ENCODE measurements around the gene BCL11A.

Gene BCL11A

GRCh38 chr2:60466161-60466702 is 87.2 kb downstream of the BCL11A start:
- H3K4me3 ChIP-seq (ENCODE audit: low read depth, low read length), result no peak overlapping the region
- TF ChIP-seq, protein P1, sequence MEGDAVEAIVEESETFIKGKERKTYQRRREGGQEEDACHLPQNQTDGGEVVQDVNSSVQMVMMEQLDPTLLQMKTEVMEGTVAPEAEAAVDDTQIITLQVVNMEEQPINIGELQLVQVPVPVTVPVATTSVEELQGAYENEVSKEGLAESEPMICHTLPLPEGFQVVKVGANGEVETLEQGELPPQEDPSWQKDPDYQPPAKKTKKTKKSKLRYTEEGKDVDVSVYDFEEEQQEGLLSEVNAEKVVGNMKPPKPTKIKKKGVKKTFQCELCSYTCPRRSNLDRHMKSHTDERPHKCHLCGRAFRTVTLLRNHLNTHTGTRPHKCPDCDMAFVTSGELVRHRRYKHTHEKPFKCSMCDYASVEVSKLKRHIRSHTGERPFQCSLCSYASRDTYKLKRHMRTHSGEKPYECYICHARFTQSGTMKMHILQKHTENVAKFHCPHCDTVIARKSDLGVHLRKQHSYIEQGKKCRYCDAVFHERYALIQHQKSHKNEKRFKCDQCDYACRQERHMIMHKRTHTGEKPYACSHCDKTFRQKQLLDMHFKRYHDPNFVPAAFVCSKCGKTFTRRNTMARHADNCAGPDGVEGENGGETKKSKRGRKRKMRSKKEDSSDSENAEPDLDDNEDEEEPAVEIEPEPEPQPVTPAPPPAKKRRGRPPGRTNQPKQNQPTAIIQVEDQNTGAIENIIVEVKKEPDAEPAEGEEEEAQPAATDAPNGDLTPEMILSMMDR (conservative IDR thresholded peaks at IDR 0.05; ENCODE audit: low read depth, low read length), result no peak
- DNase-seq (ENCODE audit: low read depth), result no peak

DNA sequence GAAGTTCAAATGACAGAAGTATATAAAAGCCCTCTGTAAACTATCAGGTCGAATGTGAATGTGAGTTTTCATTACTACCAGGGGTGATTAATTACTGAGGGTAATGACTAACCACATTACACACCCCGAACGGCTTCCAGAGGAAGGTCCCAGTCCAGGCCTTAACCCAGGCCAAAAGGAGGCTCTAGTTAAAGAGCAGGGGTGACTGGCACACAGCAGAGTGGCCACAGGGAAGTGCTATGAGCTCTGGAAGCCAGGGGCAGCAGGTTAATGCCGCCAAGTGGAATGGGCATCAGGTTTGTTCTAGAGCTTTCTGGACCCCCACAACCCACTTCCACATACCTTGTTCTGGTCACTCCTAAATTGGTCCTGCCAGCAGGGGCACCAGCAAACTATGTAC is 87.7 kb downstream of the BCL11A start:
- DNase-seq (ENCODE audit: low read depth), result no peak
- H3K4me3 ChIP-seq (ENCODE audit: low read depth, low read length), result no peak overlapping the region
- TF ChIP-seq, protein P1 (conservative IDR thresholded peaks at IDR 0.05; ENCODE audit: low read depth, low read length), result no peak

DNA sequence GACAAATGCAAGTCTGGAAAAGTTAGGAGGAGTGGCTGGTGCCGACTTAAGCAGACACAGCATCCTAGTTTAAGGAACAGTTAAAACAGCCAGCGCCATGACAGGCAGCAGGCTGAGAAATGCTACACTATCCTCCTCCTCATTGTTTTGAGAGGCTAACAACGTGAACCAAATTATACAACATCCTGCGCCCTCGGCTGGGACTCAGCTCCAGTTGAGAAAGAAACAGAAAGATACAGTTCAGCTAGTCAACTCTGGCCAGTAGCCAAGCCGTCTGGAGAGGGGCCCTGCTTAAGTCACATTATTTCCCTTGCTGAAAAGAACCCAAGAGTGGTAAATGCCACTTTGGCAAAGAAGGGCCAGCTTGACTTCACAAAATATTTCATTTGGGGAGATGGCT is 90.2 kb downstream of the BCL11A start:
- DNase-seq (ENCODE audit: low read depth), result peak; percentile 86
- peak overlapping the region; percentile 20 for H3K4me3 ChIP-seq (ENCODE audit: low read depth, low read length)
- TF ChIP-seq, protein P1 (conservative IDR thresholded peaks at IDR 0.05; ENCODE audit: low read depth, low read length), result no peak

DNA sequence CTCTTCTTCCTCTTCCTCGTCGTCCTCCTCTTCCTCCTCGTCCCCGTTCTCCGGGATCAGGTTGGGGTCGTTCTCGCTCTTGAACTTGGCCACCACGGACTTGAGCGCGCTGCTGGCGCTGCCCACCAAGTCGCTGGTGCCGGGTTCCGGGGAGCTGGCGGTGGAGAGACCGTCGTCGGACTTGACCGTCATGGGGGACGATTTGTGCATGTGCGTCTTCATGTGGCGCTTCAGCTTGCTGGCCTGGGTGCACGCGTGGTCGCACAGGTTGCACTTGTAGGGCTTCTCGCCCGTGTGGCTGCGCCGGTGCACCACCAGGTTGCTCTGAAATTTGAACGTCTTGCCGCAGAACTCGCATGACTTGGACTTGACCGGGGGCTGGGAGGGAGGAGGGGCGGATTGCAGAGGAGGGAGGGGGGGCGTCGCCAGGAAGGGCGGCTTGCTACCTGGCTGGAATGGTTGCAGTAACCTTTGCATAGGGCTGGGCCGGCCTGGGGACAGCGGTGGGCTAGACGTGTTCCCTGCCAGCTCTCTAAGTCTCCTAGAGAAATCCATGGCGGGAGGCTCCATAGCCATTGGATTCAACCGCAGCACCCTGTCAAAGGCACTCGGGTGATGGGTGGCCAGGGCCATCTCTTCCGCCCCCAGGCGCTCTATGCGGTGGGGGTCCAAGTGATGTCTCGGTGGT is 91.9 kb downstream of the BCL11A start:
- no peak for DNase-seq (ENCODE audit: low read depth)
- H3K4me3 ChIP-seq (ENCODE audit: low read depth, low read length), result no peak overlapping the region
- TF ChIP-seq, protein P1 (conservative IDR thresholded peaks at IDR 0.05; ENCODE audit: low read depth, low read length), result no peak

DNA sequence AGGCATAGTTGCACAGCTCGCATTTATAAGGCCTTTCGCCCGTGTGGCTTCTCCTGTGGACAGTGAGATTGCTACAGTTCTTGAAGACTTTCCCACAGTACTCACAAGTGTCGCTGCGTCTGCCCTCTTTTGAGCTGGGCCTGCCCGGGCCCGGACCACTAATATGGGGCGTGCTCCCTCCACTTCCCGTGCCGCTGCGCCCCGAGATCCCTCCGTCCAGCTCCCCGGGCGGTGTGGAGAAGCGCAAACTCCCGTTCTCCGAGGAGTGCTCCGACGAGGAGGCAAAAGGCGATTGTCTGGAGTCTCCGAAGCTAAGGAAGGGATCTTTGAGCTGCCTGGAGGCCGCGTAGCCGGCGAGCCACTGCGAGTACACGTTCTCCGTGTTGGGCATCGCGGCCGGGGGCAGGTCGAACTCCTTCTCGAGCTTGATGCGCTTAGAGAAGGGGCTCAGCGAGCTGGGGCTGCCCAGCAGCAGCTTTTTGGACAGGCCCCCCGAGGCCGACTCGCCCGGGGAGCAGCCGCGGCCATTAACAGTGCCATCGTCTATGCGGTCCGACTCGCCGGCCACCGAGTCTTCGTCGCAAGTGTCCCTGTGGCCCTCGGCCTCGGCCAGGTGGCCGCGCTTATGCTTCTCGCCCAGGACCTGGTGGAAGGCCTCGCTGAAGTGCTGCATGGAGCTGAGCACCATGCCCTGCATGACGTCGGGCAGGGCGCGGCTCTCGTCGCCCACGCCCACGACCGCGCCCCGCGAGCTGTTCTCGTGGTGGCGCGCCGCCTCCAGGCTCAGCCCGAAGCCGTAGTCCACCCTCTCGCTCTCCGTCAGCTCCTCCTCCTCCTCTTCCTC is 92.7 kb downstream of the BCL11A start:
- no peak overlapping the region for H3K4me3 ChIP-seq (ENCODE audit: low read depth, low read length)
- TF ChIP-seq, protein P1 (conservative IDR thresholded peaks at IDR 0.05; ENCODE audit: low read depth, low read length), result no peak
- no peak for DNase-seq (ENCODE audit: low read depth)

DNA sequence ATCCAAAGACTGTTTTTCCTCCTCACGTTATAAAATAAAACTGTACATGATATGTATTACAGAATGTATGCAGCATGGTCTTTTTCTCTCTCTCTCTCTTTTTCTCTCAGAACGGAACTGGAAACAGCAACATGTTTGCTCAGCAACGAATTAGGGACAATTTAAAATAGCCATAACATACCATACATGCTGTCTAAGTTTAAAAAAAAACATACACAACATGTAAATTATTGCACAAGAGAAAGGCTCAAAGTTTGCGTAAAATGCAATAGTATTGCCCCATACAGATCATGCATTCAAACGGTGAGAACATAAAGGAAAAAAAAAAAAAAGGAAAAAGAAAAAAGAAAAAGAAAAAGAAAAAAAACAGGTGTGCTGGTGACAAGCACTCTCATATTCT is 93.6 kb downstream of the BCL11A start:
- no peak overlapping the region for H3K4me3 ChIP-seq (ENCODE audit: low read depth, low read length)
- no peak for DNase-seq (ENCODE audit: low read depth)
- TF ChIP-seq, protein P1 (conservative IDR thresholded peaks at IDR 0.05; ENCODE audit: low read depth, low read length), result no peak
